Measurements from ENCODE around the gene COL5A1. TPM values are rescaled to one million over a fixed set of nuclear protein-coding genes. Genes with fewer than 3 reads are reported as not detected.
A peak's percentile ranks its signal among the peaks of the same experiment; 100 is the strongest.

COL5A1 gene
- total RNA-seq, 1 donor from 2014 or later, result 18.7 TPM

DNA sequence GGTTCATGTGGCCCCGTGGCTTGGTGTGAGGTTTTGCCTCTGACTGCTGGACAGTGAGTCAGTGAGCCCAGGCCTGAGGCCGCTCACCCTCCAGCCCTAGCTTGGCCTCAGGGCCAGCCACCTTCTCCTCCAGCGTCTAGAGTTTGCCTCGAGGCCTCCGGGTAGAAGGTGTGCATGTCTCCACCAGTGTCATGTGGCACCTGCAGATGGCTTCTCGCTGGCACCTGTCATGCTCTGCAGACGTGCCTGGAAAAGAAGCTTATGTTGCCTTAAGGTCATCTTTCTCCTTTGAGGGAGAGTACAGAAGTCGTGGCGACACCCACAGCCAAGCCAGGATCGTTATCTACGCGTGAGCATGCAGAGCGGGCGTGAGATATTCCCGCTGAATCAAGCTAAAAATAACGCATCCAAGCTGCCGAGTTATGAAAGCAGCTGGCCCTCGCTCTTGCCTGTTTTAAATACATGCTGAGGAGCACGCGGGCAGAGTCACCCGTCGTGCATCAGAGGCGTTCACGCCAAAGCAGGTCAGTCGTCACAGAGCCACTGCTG lies 159.3 kb downstream of the COL5A1 start:
- DNase-seq (ENCODE audit: missing footprints) (no peak), ATAC-seq (peak; percentile 79)
- intact Hi-C loops (cut with DNase I), result no loop called here

DNA sequence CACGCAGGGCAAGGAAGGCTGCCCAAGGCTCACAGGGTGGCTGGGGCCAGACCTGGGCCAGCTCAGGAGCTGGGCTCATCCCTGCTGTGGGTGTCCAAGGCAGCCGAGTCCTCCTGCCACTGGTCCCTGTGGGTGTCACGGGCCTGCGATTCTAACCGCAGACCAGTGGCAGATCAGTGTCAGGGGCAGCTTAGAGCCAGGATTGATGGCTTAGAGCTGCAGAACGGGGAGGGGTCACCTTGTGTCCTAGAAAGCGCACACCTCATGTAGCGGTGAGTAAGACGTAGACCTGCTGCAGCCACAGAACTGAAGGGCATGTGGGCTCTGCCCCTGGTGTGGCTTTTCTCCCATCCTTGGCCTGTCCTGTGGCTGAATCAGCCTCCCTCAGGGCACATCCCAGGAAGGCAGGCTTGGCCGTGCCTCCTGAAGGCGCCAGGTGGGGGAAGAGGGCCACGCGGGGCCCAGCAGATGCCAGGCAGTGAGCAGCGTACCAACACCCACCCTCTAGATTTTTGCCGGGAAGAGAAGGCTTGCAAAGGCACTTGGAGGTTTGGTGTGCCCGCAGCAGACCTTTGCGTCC lies 160.7 kb downstream of the COL5A1 start:
- ATAC-seq, result no peak
- DNase-seq (ENCODE audit: missing footprints), result no peak
- intact Hi-C loops (cut with DNase I), result no loop called here

DNA sequence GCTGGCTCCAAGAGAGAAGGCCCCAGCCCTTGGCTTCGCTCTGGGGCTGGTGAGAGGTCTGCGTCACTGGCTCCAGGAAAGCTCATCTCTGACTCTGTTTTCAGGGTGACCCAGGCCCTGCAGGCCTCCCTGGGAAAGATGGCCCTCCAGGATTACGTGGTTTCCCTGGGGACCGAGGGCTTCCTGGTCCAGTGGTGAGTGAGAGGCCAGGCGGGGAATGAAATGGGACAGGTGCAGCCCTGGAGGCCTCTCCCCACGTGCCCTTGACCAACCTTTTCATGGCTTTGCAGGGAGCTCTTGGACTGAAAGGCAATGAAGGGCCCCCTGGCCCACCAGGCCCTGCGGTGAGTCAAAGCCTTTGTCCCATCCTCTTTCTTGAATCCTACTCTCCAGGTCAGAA lies 163.3 kb downstream of the COL5A1 start:
- no peak for DNase-seq (ENCODE audit: missing footprints)

GRCh38 chr9:134807716-134808446 lies 166.3 kb downstream of the COL5A1 start:
- ATAC-seq (peak; percentile 30), DNase-seq (ENCODE audit: missing footprints) (no peak)
- intact Hi-C loops (cut with DNase I), result no loop called here

More for the DNA sequence above, 163.3 kb downstream of the COL5A1 start:
- intact Hi-C loops (cut with DNase I), result no loop called here
- ATAC-seq, result no peak

DNA sequence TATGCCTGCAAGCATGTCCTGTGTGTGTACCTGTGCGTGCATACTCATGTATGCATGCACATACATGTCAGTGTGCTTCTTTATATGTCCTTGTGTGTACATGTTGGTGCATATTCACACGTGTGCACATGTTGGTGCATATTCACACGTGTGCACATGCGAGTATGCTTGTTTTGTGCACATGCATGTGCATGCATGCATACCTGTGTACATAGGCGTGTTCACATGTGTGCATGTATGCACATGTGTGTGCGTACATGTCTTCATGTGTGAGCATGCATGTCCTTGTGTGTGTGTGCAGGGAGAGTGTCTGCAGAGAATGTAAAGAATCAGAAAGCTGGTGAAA lies 166.8 kb downstream of the COL5A1 start:
- intact Hi-C loops (cut with DNase I), result no loop called here
- ATAC-seq (no peak), DNase-seq (ENCODE audit: missing footprints) (no peak)

DNA sequence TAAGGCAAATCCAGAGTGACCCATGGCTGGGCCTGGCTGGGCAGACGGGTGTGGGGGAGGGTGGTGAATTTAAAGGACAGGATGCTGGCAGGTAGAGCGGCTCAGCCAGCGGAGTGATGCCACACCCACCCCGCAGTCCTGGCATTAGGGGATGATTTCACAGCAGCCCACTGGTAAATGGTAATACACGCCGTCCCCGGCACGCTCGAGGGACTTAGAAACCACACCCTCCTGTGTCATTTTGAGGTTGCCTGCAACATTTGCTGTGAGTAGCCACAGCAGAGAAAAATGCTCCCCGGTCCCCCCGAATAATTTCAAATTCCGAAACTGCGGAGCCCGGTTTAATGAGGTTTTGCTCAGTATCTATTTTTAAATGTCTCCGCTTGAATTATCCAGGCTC lies 167.7 kb downstream of the COL5A1 start:
- DNase-seq (ENCODE audit: missing footprints) (no peak), ATAC-seq (no peak)
- intact Hi-C loops (cut with DNase I), result no loop called here

- no peak for DNase-seq (ENCODE audit: missing footprints)
- no peak for ATAC-seq
- intact Hi-C loops (cut with DNase I), result no loop called here
These were observed 168.2 kb downstream of the COL5A1 start for GRCh38 chr9:134809826-134810225.

- intact Hi-C loops (cut with DNase I), result no loop called here
- no peak for DNase-seq (ENCODE audit: missing footprints)
These were observed 169.6 kb downstream of the COL5A1 start for GRCh38 chr9:134811079-134811672.

GRCh38 chr9:134811673-134812342 lies 170.2 kb downstream of the COL5A1 start:
- DNase-seq (ENCODE audit: missing footprints) (no peak), ATAC-seq (no peak)
- intact Hi-C loops (cut with DNase I), result no loop called here

More at GRCh38 chr9:134811079-134811672, 169.6 kb downstream of the COL5A1 start:
- ATAC-seq, result no peak

DNA sequence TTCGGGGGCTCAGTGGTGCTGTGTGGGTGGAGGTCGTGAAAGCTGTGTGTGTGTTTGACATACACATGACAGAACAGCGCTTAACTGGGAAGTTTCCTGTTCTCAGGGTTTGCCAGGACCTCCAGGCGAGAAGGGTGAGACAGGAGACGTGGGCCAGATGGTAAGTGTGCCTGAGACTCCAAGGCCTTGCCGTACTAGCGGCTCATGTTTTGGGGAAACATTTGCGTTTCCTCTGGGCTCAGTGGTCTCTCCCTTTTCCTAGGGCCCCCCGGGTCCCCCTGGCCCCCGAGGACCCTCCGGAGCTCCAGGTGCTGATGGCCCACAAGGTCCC lies 170.7 kb downstream of the COL5A1 start:
- no peak for ATAC-seq
- DNase-seq (ENCODE audit: missing footprints), result no peak
- intact Hi-C loops (cut with DNase I), result no loop called here

DNA sequence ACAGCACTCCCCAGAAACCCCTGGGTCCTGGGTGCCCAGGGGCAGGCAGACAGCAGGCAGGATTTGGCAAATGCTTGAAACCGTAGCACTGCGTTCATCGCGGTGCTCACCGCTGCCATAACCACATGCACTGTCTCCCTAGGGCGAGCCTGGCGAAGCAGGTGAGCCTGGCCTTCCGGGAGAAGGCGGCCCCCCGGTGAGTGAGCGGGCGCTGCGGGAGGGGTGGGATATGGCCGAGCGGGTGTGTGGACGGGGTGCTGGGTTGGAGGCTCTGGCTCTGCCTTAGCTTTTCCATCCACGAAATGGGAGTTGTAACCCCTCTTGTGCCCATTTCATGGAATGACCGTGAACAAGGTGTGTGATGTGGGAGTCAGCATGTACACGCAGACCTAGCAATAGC lies 172.2 kb downstream of the COL5A1 start:
- no peak for ATAC-seq
- intact Hi-C loops (cut with DNase I), result no loop called here
- no peak for DNase-seq (ENCODE audit: missing footprints)

DNA sequence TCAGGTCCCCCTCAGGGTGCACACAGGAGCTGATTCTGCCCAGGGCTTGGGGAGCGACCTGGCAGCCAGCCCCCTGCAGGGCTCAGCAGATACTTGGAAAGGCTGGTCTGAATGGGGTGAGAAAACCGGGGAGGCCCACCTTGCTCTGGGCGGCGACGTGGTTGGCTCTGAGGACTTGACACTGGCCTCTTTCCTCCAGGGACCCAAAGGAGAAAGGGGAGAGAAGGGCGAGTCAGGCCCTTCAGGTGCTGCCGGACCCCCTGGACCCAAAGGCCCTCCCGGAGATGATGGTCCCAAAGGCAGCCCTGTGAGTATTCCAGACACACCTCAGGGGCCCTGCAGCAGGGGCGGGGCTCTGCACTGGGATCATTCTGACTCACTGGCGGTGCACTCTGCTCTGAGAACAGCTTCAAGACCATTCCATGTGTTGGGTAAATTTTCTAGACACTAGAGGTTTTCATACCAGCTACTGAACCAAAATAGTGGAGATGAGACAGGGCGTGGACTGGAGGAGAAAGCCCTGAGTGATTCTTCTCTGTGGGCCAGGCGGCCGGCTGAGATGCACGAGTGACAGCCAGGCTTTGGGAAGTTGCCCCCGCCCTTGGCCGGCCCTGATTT lies 173.1 kb downstream of the COL5A1 start:
- DNase-seq (ENCODE audit: missing footprints) (no peak), ATAC-seq (no peak)
- intact Hi-C loops (cut with DNase I), result no loop called here

DNA sequence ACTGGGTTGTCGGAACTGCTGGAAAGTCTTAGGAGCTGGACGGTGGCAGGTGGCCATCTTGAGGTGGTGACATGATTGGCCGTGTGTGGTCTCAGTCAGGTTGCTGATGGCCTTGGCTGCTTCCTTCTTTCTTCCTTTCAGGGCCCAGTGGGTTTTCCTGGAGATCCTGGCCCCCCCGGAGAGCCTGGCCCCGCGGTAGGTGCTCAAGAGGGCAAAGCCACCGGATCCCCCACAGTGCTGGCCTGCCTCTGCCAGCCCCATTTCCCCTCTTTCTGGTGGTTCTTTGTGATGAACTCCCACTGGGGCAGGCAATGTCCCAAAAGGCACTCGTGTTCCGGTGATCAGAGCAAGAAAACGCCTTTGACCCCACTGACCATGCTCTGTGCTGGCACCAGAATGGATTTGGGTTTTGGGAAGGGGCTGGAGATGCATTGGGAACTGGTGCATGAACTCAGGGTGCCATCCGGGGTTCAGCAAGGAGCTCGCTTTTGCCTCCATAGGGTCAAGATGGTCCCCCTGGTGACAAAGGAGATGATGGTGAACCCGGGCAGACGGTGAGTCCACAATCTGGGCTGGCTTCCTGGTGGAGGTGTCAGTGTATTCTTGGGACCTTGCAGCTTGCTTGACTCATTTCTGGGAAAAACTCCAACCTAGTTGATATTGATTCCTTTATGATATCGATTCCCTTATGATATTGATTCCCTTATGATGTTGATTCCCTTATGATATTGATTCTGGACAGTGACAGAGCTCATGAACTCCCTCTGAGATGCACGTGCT lies 174.0 kb downstream of the COL5A1 start:
- no peak for DNase-seq (ENCODE audit: missing footprints)
- intact Hi-C loops (cut with DNase I), result no loop called here
- no peak for ATAC-seq

DNA sequence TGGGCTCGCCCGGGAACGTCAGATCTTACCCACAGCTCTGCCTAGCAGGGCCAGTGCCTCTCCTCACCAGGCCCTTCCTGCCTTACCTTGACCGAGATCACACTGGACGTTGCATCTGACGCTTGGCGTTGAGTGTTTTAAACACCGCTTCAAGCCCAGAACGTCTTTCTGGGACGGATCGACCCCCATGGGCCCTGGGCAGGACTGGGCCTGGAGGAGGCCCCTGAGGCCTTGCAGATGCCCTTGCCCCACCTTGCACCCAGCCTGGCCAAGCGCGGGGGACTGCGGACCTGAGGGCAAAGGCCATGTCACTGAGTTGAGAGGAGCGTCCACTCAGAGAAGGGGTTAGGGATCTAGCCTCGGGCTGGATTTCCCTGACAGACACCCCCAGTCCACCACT lies 174.7 kb downstream of the COL5A1 start:
- no peak for ATAC-seq
- intact Hi-C loops (cut with DNase I), result no loop called here
- no peak for DNase-seq (ENCODE audit: missing footprints)

DNA sequence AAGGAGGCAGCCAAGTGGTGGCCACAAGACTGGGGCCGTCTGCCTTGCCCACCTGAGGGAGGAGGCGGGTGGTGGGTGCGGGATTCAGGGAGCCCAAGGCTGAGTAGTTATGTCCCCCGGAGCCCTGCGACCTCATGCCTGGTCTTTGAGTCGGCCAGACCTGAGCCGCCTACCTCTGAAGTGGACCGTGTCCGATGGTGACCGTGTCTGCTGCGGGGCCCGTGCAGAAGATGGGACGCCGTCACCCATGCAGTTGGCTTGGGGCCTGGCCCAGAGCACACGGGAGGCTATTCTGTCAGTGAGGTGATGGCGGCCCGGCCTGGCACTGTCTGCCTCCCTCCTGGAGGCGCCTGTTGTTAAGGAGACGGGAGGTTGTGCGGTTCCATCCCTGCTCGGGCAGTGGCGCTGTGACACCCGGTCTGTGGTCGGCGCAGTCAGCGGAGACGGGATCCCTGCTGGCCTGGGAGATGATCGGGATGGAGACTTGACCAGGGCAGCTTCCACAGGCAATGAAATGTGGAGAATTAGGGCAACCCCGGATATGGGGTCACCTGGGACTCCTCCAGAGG lies 176.5 kb downstream of the COL5A1 start:
- intact Hi-C loops (cut with DNase I), result no loop called here
- ATAC-seq, result no peak
- no peak for DNase-seq (ENCODE audit: missing footprints)

DNA sequence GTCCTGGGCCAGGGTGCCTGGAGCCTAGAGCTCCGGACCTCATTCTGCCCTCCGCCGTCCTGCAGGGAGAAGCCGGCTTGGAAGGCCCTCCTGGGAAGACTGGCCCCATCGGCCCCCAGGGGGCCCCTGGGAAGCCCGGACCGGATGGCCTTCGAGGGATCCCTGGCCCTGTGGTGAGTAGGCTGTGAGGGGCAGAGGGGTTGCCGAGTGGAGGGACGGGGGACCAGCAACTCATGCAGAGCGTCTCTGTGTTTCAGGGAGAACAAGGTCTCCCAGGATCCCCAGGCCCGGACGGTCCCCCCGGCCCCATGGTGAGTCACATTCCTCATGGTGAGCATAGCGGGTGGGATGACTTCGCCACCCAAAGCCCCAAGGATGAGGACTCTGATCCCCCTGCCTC lies 177.0 kb downstream of the COL5A1 start:
- DNase-seq (ENCODE audit: missing footprints) (no peak), ATAC-seq (no peak)
- intact Hi-C loops (cut with DNase I), result no loop called here

DNA sequence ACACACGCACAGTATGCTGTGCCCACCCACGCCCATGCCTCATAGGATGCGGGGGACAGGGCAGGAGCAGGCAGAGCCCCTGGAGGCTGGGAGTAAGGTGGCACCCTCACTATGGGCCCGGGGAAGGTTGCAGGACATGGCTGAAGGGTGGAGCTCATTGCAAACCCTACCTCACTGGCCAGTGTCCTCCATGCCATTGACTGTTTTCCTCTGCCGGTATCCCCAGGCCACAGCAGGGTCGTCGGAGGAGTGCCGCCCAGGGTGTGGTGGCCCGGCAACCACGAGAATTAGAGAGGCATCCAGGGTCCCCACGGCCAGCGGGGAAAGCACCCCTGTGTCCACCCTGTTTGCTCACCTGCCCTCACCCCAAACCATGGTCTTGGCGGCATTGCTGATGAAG lies 179.3 kb downstream of the COL5A1 start:
- DNase-seq (ENCODE audit: missing footprints), result no peak
- intact Hi-C loops (cut with DNase I), result no loop called here
- ATAC-seq, result no peak

GRCh38 chr9:134822541-134822940 lies 180.9 kb downstream of the COL5A1 start:
- ATAC-seq (no peak), DNase-seq (ENCODE audit: missing footprints) (no peak)
- intact Hi-C loops (cut with DNase I), result no loop called here
